Transverse colon (tissue), 4 donors: ENCODE data around the gene PLA2G2C.

Experiments
- EP300 ChIP-seq: sonication (generic); formaldehyde crosslinking; IDR thresholded peaks from one replicate; pipeline ENCODE4 v1.6.1; 2017; ENCODE audit warnings: antibody characterized with exemption, low read depth
- POLR2A ChIP-seq: fragments of 450-650 bp; IDR thresholded peaks from one replicate; pipeline ENCODE4 v1.6.1; 2016; ENCODE audit warnings: antibody characterized with exemption, mild to moderate bottlenecking, moderate library complexity
- POLR2AphosphoS5 ChIP-seq, 3 donors: sonication (generic); formaldehyde crosslinking; IDR thresholded peaks; one replicate each; pipeline ENCODE4 v1.6.1; 2016; ENCODE audit warnings: antibody characterized with exemption in 3 of 3
- TF ChIP-seq, protein P1 (sequence below), 5 experiments: fragments of 200-600 bp in 3 of 5; fragments of 450-650 bp in 2 of 5; sonication (generic) in 3 of 5; IDR thresholded peaks; 1 replicate in 2 of 5; 2 replicates in 3 of 5; pipeline ENCODE4 v1.5.1; 2016 to 2017; ENCODE audit warnings: antibody characterized with exemption in 5 of 5, inconsistent platforms in 3 of 5, mild to moderate bottlenecking in 2 of 5, moderate library complexity in 1 of 5

- TF ChIP-seq, protein P1, sequence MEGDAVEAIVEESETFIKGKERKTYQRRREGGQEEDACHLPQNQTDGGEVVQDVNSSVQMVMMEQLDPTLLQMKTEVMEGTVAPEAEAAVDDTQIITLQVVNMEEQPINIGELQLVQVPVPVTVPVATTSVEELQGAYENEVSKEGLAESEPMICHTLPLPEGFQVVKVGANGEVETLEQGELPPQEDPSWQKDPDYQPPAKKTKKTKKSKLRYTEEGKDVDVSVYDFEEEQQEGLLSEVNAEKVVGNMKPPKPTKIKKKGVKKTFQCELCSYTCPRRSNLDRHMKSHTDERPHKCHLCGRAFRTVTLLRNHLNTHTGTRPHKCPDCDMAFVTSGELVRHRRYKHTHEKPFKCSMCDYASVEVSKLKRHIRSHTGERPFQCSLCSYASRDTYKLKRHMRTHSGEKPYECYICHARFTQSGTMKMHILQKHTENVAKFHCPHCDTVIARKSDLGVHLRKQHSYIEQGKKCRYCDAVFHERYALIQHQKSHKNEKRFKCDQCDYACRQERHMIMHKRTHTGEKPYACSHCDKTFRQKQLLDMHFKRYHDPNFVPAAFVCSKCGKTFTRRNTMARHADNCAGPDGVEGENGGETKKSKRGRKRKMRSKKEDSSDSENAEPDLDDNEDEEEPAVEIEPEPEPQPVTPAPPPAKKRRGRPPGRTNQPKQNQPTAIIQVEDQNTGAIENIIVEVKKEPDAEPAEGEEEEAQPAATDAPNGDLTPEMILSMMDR (IDR thresholded peaks at IDR 0.05), result no peak
- TF ChIP-seq POLR2A, result no peak
- no peak for TF ChIP-seq POLR2AphosphoS5 (IDR thresholded peaks at IDR 0.05)
- TF ChIP-seq EP300, result no peak
These were observed 38.3 kb downstream of the PLA2G2C start for GRCh38 chr1:20147846-20148570.
